ENCODE data around the gene LAGE3.

LAGE3 gene

DNA sequence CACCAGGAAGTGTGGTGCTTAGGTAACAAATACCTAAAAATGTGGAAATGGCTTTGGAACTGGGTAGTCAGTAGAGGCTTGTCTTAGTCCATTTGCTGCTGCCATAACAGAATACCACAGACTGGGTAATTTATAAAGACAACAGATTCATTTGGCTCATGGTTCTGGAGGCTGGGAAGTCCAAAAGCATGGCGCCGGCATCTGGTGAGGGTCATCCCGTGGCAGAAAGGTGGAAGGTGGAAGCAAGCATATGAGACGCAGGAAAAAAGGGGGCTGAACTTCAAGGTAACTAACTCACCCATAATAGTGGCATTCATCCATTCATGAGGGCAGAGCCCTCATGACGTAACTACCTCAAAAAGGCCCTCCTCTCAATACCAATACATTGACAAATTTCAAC, 30.4 kb upstream of the LAGE3 start:
- TF ChIP-seq, protein P1, sequence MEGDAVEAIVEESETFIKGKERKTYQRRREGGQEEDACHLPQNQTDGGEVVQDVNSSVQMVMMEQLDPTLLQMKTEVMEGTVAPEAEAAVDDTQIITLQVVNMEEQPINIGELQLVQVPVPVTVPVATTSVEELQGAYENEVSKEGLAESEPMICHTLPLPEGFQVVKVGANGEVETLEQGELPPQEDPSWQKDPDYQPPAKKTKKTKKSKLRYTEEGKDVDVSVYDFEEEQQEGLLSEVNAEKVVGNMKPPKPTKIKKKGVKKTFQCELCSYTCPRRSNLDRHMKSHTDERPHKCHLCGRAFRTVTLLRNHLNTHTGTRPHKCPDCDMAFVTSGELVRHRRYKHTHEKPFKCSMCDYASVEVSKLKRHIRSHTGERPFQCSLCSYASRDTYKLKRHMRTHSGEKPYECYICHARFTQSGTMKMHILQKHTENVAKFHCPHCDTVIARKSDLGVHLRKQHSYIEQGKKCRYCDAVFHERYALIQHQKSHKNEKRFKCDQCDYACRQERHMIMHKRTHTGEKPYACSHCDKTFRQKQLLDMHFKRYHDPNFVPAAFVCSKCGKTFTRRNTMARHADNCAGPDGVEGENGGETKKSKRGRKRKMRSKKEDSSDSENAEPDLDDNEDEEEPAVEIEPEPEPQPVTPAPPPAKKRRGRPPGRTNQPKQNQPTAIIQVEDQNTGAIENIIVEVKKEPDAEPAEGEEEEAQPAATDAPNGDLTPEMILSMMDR (IDR thresholded peaks at IDR 0.05; ENCODE audit: extremely low read depth, insufficient read depth, missing control alignments) = no peak
- in situ Hi-C loops (cut with MboI; ENCODE audit: low pct_unique_long_range_greater_than_20kb, low sequenced_read_pairs, unreplicated experiment) = no loop called here
- DNase-seq (ENCODE audit: low spot score) = no peak

DNA sequence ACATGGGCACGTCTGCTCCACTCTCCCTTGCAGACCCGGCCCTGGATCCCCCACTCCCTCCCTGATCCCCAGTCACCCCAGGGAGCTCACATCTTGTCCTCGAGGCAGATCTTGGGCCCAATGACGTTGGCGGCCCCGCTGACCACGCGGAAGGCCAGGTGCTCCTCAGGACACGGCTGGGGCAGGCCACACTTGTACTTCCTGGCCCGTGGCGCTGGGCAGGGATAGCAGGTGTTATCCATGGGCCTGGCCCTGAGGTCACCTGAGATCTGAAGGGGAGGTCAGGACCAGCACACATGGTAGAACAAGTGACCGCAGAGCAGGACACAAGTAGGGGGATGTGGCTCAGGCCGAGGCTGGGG, 29.3 kb upstream of the LAGE3 start:
- no peak for DNase-seq (ENCODE audit: low spot score)
- TF ChIP-seq, protein P1 (IDR thresholded peaks at IDR 0.05; ENCODE audit: extremely low read depth, insufficient read depth, missing control alignments) = no peak
- in situ Hi-C loops (cut with MboI; ENCODE audit: low pct_unique_long_range_greater_than_20kb, low sequenced_read_pairs, unreplicated experiment) = no loop called here

DNA sequence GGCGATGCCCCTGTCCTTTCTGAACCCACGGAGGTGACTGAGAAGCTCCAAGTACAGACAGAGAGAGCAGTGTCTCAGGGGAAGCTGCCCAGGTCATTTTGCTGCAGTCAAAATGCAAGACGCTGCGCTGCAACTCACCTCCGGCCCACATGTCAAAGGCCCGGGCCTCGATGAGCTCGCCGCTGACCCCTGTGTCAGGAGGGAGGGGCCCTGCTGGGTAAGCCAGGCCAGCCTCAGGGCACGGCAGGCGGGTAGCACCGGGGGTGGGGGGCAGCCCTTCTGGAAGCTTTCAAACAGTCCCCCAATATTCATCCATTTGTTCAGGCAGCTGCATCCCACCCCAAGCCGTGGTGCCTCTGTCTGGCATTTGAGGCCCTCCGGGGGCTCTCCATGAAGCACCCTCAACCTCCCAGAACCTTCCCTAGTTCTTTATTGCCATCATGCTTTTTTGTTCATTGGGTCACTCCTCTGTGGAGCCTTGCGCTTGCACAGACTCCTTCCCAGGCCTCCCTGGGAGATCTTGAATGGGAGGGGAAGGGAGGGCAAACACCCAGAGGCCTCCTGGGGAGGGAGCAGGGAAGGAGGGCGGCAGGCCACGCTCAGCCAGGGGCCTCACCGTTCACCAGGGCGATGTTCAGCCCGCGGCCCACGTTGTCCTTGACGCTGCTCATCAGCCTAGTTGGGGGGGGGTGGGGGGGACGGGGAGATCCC, 28.7 kb upstream of the LAGE3 start:
- in situ Hi-C loops (cut with MboI; ENCODE audit: low pct_unique_long_range_greater_than_20kb, low sequenced_read_pairs, unreplicated experiment) = no loop called here
- no peak for DNase-seq (ENCODE audit: low spot score)
- TF ChIP-seq, protein P1 (IDR thresholded peaks at IDR 0.05; ENCODE audit: extremely low read depth, insufficient read depth, missing control alignments) = no peak

DNA sequence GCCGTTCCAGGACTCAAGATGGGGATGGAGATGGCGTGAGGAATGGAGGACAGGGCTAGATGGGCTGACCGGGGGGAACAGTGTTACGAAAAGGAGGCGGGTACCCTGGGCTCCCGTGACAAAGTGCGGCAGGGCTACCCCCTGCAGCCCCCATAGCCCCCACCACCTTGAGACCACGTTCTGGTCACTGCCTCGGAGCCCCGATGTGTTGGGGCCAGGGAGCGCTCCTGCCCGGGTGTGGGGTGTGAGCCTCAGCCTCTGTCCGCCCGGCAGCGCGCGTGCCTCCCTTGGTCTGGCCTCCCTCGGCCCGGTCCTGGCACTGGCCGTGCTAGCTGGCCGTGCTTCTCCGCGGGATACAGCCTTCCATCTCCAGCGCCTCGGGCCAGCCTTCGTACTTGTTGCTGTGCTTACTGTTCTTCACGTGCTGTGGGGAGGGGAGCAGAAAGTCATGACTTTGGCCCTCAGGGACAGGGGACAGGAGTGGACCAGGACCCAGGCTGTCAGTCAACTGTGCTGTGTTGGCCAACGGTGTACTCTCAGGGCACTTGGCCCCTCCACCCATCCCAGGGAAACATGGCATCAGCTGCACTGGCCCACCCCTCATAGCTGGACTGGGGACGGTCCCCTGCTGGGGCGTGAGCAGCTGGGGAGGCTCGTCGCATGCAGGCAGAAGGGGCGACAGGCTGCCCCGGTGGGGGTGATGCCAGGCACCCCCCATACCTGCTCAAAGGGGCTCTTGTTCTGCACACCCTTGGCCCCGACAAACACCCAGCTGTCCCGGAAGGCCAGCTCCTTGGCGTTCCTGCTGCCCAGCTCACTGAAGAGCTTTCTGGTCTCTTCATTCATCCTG, 27.6 kb upstream of the LAGE3 start:
- no peak for DNase-seq (ENCODE audit: low spot score)
- in situ Hi-C loops (cut with MboI; ENCODE audit: low pct_unique_long_range_greater_than_20kb, low sequenced_read_pairs, unreplicated experiment) = no loop called here
- TF ChIP-seq, protein P1 (IDR thresholded peaks at IDR 0.05; ENCODE audit: extremely low read depth, insufficient read depth, missing control alignments) = no peak

DNA sequence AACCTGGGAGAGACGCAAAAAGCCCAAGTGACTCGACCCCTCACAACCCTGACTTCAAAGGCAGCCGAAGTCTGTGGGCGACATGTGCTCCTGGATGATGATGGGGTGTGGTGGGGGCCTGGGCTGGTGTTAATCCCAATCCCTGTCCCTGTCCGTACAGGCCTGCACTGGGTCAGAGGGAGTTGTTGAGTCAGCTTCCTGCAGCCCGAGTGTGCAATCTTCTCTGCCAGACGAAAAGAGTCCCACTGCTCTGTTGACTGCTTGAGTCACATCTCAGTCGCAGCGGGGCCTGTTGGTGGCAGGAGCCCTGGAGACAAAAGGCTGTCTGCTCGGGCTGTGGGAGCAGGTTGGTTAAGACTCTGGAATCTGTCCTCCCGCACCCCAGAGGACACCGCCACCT, 26.7 kb upstream of the LAGE3 start:
- TF ChIP-seq, protein P1 (IDR thresholded peaks at IDR 0.05; ENCODE audit: extremely low read depth, insufficient read depth, missing control alignments) = no peak
- DNase-seq (ENCODE audit: low spot score) = peak; percentile 4
- in situ Hi-C loops (cut with MboI; ENCODE audit: low pct_unique_long_range_greater_than_20kb, low sequenced_read_pairs, unreplicated experiment) = no loop called here

DNA sequence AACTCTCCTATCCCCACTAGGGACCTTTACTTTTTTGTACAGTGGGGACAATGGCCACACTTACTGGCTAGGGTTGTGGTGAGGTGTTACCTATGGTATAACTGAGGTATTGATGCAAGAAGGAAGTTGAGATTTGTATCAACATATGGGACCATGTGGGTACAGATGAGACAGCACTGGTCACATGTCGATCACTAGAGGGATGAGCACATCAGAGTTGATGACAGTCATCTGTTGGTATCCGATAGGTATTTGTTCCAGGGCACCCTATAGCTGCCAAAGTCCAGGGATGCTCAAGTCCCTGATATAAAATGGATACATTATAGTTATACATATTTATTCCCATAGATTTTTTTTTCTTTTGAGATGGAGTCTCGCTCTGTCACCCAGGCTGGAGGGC, 23.9 kb upstream of the LAGE3 start:
- TF ChIP-seq, protein P1 (IDR thresholded peaks at IDR 0.05; ENCODE audit: extremely low read depth, insufficient read depth, missing control alignments) = no peak
- DNase-seq (ENCODE audit: low spot score) = no peak
- in situ Hi-C loops (cut with MboI; ENCODE audit: low pct_unique_long_range_greater_than_20kb, low sequenced_read_pairs, unreplicated experiment) = no loop called here

Measured in GM13977 (cell line).